ENCODE data around the gene LCMT2. TPM values are rescaled to one million over a fixed set of nuclear protein-coding genes. Genes with fewer than 3 reads are reported as not detected.

Gene LCMT2
- polyA plus RNA-seq, 1 donor from 2014 or later = 10.3 TPM

Other genes with a start within 250 kb of the LCMT2 start
- gene UBR1, start 224.5 kb downstream of the LCMT2 start, polyA plus RNA-seq = 33.5 and 35.9 TPM in 2 replicates
- gene TMEM62, start 197.0 kb downstream of the LCMT2 start, polyA plus RNA-seq = 8.7 and 14.3 TPM in 2 replicates
- gene CCNDBP1, start 145.2 kb downstream of the LCMT2 start, polyA plus RNA-seq = 67.6 and 89.2 TPM in 2 replicates
- gene EPB42, start 109.6 kb downstream of the LCMT2 start, polyA plus RNA-seq = not detected in 2 replicates
- gene TGM5, start 63.6 kb downstream of the LCMT2 start, polyA plus RNA-seq = not detected in 2 replicates
- not detected in 2 replicates for gene TGM7, start 28.3 kb downstream of the LCMT2 start, polyA plus RNA-seq
- gene ZSCAN29, start 40.5 kb upstream of the LCMT2 start, polyA plus RNA-seq = 27.6 and 37.5 TPM in 2 replicates
- gene TUBGCP4, start 40.5 kb upstream of the LCMT2 start, polyA plus RNA-seq = 4.6 and 13.0 TPM in 2 replicates
- 98.7 and 114 TPM in 2 replicates for gene TP53BP1, start 162.6 kb upstream of the LCMT2 start, polyA plus RNA-seq
- gene MAP1A, start 187.0 kb upstream of the LCMT2 start, polyA plus RNA-seq = 3.4 and 5.1 TPM in 2 replicates